HAP-1 (cell line): ENCODE results near the gene GNAZ.

Source experiments
- DNase-seq, 2 experiments: peaks; one replicate each; pipeline ENCODE4 v3.0.0-alpha.2; 2016 to 2020; ENCODE audit warnings: low spot score in 2 of 2
- H3K27me3 ChIP-seq: fragments of 250-450 bp; sonication (Bioruptor Pico); 2 replicates; pipeline ENCODE4 v1.5.1; 2020; ENCODE audit warnings: low read depth, mild to moderate bottlenecking, moderate library complexity
- H3K36me3 ChIP-seq: fragments of 250-450 bp; sonication (Bioruptor Pico); replicated peaks from 2 replicates; pipeline ENCODE4 v1.5.1; 2020; ENCODE audit warnings: mild to moderate bottlenecking
- H3K4me1 ChIP-seq: fragments of 250-450 bp; sonication (Bioruptor Pico); 2 replicates; pipeline ENCODE4 v1.5.1; 2020; ENCODE audit warnings: mild to moderate bottlenecking
- H3K4me3 ChIP-seq: fragments of 250-450 bp; sonication (Bioruptor Pico); 2 replicates; pipeline ENCODE4 v1.5.1; 2020; ENCODE audit warnings: mild to moderate bottlenecking, moderate library complexity
- H3K9me3 ChIP-seq: fragments of 250-450 bp; sonication (Bioruptor Pico); 2 replicates; pipeline ENCODE4 v1.5.1; 2020; ENCODE audit warnings: mild to moderate bottlenecking, moderate library complexity
- in situ Hi-C: fragments of 300-500 bp; cut with MboI; formaldehyde crosslinking; loops from 3 replicates; pipeline ENCODE4 v1.14.3; 2020; ENCODE audit warnings: low sequenced_read_pairs, inconsistent platforms, mixed read lengths

GNAZ gene

GRCh38 chr22:23102002-23102655 is 31.8 kb downstream of the GNAZ start:
- Histone ChIP-seq H3K36me3 (peaks cover 4% of the 10 kb centered on the region), H3K4me3 (no peak overlapping the region), H3K4me1 (no peaks in the 10 kb centered on the region), H3K27me3 (no peaks in the 10 kb centered on the region), H3K9me3 (no peaks in the 10 kb centered on the region)
- DNase-seq, result no peak
- in situ Hi-C loops, result no loop called here

- no peak for DNase-seq
- in situ Hi-C loops, result no loop called here
- Histone ChIP-seq H3K36me3 (no peaks in the 10 kb centered on the region; the same call in 1 of the 2 replicates), H3K9me3 (no peaks in the 10 kb centered on the region), H3K4me1 (no peaks in the 10 kb centered on the region), H3K4me3 (no peak overlapping the region), H3K27me3 (no peaks in the 10 kb centered on the region)
Measured at GRCh38 chr22:23102776-23103175, 32.5 kb downstream of the GNAZ start.

GRCh38 chr22:23103199-23103954 is 33.1 kb downstream of the GNAZ start:
- Histone ChIP-seq H3K4me1 (no peaks in the 10 kb centered on the region), H3K9me3 (no peaks in the 10 kb centered on the region), H3K27me3 (no peaks in the 10 kb centered on the region), H3K36me3 (no peaks in the 10 kb centered on the region), H3K4me3 (no peak overlapping the region)
- in situ Hi-C loops, result no loop called here
- DNase-seq, result no peak

- in situ Hi-C loops, result no loop called here
- Histone ChIP-seq H3K9me3 (no peaks in the 10 kb centered on the region), H3K27me3 (no peaks in the 10 kb centered on the region)
Measured at GRCh38 chr22:23104187-23104971, 34.1 kb downstream of the GNAZ start.

GRCh38 chr22:23105304-23105703 is 35.0 kb downstream of the GNAZ start:
- Histone ChIP-seq H3K4me3 (no peak overlapping the region), H3K4me1 (no peaks in the 10 kb centered on the region), H3K9me3 (no peaks in the 10 kb centered on the region), H3K27me3 (no peaks in the 10 kb centered on the region), H3K36me3 (no peaks in the 10 kb centered on the region)
- DNase-seq, result no peak
- in situ Hi-C loops, result no loop called here

More at GRCh38 chr22:23104187-23104971, 34.1 kb downstream of the GNAZ start:
- DNase-seq, result no peak
- Histone ChIP-seq H3K4me3 (no peak overlapping the region), H3K4me1 (no peaks in the 10 kb centered on the region), H3K36me3 (no peaks in the 10 kb centered on the region)

- in situ Hi-C loops, result no loop called here
Measured at GRCh38 chr22:23105919-23106318, 35.6 kb downstream of the GNAZ start.

GRCh38 chr22:23106344-23106743 is 36.0 kb downstream of the GNAZ start:
- H3K4me1 ChIP-seq, result no peaks in the 10 kb centered on the region
- in situ Hi-C loops, result no loop called here
- H3K27me3 ChIP-seq, result no peaks in the 10 kb centered on the region
- no peak for DNase-seq
- H3K4me3 ChIP-seq, result no peak overlapping the region
- H3K36me3 ChIP-seq, result no peaks in the 10 kb centered on the region
- no peaks in the 10 kb centered on the region for H3K9me3 ChIP-seq

More at GRCh38 chr22:23105919-23106318, 35.6 kb downstream of the GNAZ start:
- no peaks in the 10 kb centered on the region for H3K4me1 ChIP-seq
- H3K4me3 ChIP-seq, result no peak overlapping the region
- no peaks in the 10 kb centered on the region for H3K27me3 ChIP-seq
- no peaks in the 10 kb centered on the region for H3K9me3 ChIP-seq
- no peaks in the 10 kb centered on the region for H3K36me3 ChIP-seq
- no peak for DNase-seq

- in situ Hi-C loops, result no loop called here
Measured at GRCh38 chr22:23106906-23107367, 36.6 kb downstream of the GNAZ start.

GRCh38 chr22:23107487-23108248 is 37.3 kb downstream of the GNAZ start:
- H3K27me3 ChIP-seq, result no peaks in the 10 kb centered on the region
- in situ Hi-C loops, result no loop called here
- H3K4me1 ChIP-seq, result no peaks in the 10 kb centered on the region

More at GRCh38 chr22:23106906-23107367, 36.6 kb downstream of the GNAZ start:
- no peak overlapping the region for H3K4me3 ChIP-seq
- H3K4me1 ChIP-seq, result no peaks in the 10 kb centered on the region
- H3K36me3 ChIP-seq, result no peaks in the 10 kb centered on the region
- no peaks in the 10 kb centered on the region for H3K9me3 ChIP-seq
- H3K27me3 ChIP-seq, result no peaks in the 10 kb centered on the region
- DNase-seq, result no peak

GRCh38 chr22:23108249-23109078 is 38.1 kb downstream of the GNAZ start:
- no peaks in the 10 kb centered on the region for H3K36me3 ChIP-seq
- in situ Hi-C loops, result no loop called here
- H3K9me3 ChIP-seq, result no peaks in the 10 kb centered on the region
- no peak for DNase-seq
- no peaks in the 10 kb centered on the region for H3K27me3 ChIP-seq
- H3K4me3 ChIP-seq, result no peak overlapping the region
- H3K4me1 ChIP-seq, result no peaks in the 10 kb centered on the region

More at GRCh38 chr22:23107487-23108248, 37.3 kb downstream of the GNAZ start:
- Histone ChIP-seq H3K4me3 (no peak overlapping the region), H3K36me3 (no peaks in the 10 kb centered on the region), H3K9me3 (no peaks in the 10 kb centered on the region)
- DNase-seq, result no peak

GRCh38 chr22:23109079-23109347 is 38.7 kb downstream of the GNAZ start:
- no peak for DNase-seq
- no peaks in the 10 kb centered on the region for H3K36me3 ChIP-seq
- no peak overlapping the region for H3K4me3 ChIP-seq
- H3K4me1 ChIP-seq, result no peaks in the 10 kb centered on the region
- in situ Hi-C loops, result no loop called here
- no peaks in the 10 kb centered on the region for H3K9me3 ChIP-seq
- no peaks in the 10 kb centered on the region for H3K27me3 ChIP-seq

GRCh38 chr22:23109441-23109978 is 39.2 kb downstream of the GNAZ start:
- Histone ChIP-seq H3K4me1 (no peaks in the 10 kb centered on the region), H3K36me3 (no peaks in the 10 kb centered on the region), H3K9me3 (no peaks in the 10 kb centered on the region), H3K27me3 (no peaks in the 10 kb centered on the region), H3K4me3 (no peak overlapping the region)
- no peak for DNase-seq
- in situ Hi-C loops, result no loop called here
